ENCODE data around the gene PCSK5.
"Not testable (repeated sequence)": the region's sequence is repeated elsewhere in the genome, so short reads cannot be mapped to it uniquely, and the experiment has no call there.

DNA sequence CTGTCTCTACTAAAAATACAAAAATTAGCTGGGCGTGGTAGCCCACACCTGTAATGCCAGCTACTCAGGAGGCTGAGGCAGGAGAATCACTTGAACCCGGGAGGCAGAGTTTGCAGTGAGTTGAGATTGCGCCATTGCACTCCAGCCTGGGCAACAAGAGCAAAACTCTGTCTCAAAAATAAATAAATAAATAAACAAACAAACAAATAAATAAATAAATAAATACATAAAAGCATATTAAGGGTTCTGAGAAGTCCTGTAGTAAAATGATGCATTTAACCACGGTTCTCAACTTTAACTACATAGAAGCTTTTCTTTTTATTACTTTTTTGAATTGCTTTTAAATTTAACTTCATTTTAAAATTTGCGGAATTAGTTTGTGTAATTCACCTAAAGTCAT is 190.8 kb downstream of the PCSK5 start:
- TF ChIP-seq, protein P1, sequence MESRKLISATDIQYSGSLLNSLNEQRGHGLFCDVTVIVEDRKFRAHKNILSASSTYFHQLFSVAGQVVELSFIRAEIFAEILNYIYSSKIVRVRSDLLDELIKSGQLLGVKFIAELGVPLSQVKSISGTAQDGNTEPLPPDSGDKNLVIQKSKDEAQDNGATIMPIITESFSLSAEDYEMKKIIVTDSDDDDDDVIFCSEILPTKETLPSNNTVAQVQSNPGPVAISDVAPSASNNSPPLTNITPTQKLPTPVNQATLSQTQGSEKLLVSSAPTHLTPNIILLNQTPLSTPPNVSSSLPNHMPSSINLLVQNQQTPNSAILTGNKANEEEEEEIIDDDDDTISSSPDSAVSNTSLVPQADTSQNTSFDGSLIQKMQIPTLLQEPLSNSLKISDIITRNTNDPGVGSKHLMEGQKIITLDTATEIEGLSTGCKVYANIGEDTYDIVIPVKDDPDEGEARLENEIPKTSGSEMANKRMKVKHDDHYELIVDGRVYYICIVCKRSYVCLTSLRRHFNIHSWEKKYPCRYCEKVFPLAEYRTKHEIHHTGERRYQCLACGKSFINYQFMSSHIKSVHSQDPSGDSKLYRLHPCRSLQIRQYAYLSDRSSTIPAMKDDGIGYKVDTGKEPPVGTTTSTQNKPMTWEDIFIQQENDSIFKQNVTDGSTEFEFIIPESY (IDR thresholded peaks at IDR 0.05; ENCODE audit: extremely low read depth, insufficient replicate concordance, low read length), result not testable (repeated sequence)
- not testable (repeated sequence) for TF ChIP-seq EZH2 (IDR thresholded peaks at IDR 0.05); POLR2AphosphoS5 (IDR thresholded peaks at IDR 0.05; ENCODE audit: low read depth, low read length); POLR2A (IDR thresholded peaks at IDR 0.05; ENCODE audit: borderline replicate concordance, extremely low read depth, insufficient read depth, insufficient read length); EZH2phosphoT487 (IDR thresholded peaks at IDR 0.05; ENCODE audit: borderline replicate concordance); ZFX (IDR thresholded peaks at IDR 0.05); CEBPB (IDR thresholded peaks at IDR 0.05; ENCODE audit: low read depth); YY1 (IDR thresholded peaks at IDR 0.05; ENCODE audit: extremely low read depth, insufficient replicate concordance, low read depth, low read length); ELF1 (IDR thresholded peaks at IDR 0.05; ENCODE audit: borderline replicate concordance, low read depth); TCF7L2 (IDR thresholded peaks at IDR 0.05; ENCODE audit: borderline replicate concordance, extremely low read depth, insufficient read depth, insufficient read length)
- TF ChIP-seq, protein P2, sequence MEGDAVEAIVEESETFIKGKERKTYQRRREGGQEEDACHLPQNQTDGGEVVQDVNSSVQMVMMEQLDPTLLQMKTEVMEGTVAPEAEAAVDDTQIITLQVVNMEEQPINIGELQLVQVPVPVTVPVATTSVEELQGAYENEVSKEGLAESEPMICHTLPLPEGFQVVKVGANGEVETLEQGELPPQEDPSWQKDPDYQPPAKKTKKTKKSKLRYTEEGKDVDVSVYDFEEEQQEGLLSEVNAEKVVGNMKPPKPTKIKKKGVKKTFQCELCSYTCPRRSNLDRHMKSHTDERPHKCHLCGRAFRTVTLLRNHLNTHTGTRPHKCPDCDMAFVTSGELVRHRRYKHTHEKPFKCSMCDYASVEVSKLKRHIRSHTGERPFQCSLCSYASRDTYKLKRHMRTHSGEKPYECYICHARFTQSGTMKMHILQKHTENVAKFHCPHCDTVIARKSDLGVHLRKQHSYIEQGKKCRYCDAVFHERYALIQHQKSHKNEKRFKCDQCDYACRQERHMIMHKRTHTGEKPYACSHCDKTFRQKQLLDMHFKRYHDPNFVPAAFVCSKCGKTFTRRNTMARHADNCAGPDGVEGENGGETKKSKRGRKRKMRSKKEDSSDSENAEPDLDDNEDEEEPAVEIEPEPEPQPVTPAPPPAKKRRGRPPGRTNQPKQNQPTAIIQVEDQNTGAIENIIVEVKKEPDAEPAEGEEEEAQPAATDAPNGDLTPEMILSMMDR (IDR thresholded peaks at IDR 0.05 in 2 of 3, conservative IDR thresholded peaks at IDR 0.05 in 1 of 3; ENCODE audit: borderline replicate concordance in 1 of 3, insufficient read depth in 1 of 3, low read depth in 2 of 3, low read length in 2 of 3), result not testable (repeated sequence)
- TF ChIP-seq, protein P3, sequence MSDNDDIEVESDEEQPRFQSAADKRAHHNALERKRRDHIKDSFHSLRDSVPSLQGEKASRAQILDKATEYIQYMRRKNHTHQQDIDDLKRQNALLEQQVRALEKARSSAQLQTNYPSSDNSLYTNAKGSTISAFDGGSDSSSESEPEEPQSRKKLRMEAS (IDR thresholded peaks at IDR 0.05), result not testable (repeated sequence)
- TF ChIP-seq, protein P4, sequence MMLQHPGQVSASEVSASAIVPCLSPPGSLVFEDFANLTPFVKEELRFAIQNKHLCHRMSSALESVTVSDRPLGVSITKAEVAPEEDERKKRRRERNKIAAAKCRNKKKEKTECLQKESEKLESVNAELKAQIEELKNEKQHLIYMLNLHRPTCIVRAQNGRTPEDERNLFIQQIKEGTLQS (IDR thresholded peaks at IDR 0.05), result not testable (repeated sequence)
- TF ChIP-seq, protein P5, sequence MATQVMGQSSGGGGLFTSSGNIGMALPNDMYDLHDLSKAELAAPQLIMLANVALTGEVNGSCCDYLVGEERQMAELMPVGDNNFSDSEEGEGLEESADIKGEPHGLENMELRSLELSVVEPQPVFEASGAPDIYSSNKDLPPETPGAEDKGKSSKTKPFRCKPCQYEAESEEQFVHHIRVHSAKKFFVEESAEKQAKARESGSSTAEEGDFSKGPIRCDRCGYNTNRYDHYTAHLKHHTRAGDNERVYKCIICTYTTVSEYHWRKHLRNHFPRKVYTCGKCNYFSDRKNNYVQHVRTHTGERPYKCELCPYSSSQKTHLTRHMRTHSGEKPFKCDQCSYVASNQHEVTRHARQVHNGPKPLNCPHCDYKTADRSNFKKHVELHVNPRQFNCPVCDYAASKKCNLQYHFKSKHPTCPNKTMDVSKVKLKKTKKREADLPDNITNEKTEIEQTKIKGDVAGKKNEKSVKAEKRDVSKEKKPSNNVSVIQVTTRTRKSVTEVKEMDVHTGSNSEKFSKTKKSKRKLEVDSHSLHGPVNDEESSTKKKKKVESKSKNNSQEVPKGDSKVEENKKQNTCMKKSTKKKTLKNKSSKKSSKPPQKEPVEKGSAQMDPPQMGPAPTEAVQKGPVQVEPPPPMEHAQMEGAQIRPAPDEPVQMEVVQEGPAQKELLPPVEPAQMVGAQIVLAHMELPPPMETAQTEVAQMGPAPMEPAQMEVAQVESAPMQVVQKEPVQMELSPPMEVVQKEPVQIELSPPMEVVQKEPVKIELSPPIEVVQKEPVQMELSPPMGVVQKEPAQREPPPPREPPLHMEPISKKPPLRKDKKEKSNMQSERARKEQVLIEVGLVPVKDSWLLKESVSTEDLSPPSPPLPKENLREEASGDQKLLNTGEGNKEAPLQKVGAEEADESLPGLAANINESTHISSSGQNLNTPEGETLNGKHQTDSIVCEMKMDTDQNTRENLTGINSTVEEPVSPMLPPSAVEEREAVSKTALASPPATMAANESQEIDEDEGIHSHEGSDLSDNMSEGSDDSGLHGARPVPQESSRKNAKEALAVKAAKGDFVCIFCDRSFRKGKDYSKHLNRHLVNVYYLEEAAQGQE (IDR thresholded peaks at IDR 0.05; ENCODE audit: low read depth), result not testable (repeated sequence)
